Prostate gland (tissue), 2 donors: Measurements from ENCODE around the gene L2HGDH.

ENCODE experiments used
- CTCF ChIP-seq, 4 experiments: fragments of 200-600 bp in 2 of 4; fragments of 450-650 bp in 2 of 4; sonication (generic) in 2 of 4; IDR thresholded peaks; 1 replicate in 3 of 4; 2 replicates in 1 of 4; pipeline ENCODE4 v1.5.1; 2016 to 2019; ENCODE audit warnings: antibody characterized with exemption in 4 of 4, mild to moderate bottlenecking in 2 of 4, moderate library complexity in 2 of 4
- POLR2A ChIP-seq: fragments of 450-650 bp; IDR thresholded peaks from one replicate; pipeline ENCODE4 v1.6.1; 2016; ENCODE audit warnings: antibody characterized with exemption, mild to moderate bottlenecking
- POLR2AphosphoS5 ChIP-seq: sonication (generic); formaldehyde crosslinking; IDR thresholded peaks from one replicate; pipeline ENCODE4 v1.6.1; 2017; ENCODE audit warnings: antibody characterized with exemption

- no peak for TF ChIP-seq CTCF (IDR thresholded peaks at IDR 0.05)
- TF ChIP-seq POLR2A = no peak
- TF ChIP-seq POLR2AphosphoS5 = peak; percentile 83
These were observed 33.0 kb upstream of the L2HGDH start for GRCh38 chr14:50344876-50345563.
